ENCODE measurements around the gene ATP2A3.

GRCh38 chr17:3912827-3913226 is 51.4 kb downstream of the ATP2A3 start:
- no peak for TF ChIP-seq POLR2A (IDR thresholded peaks at IDR 0.05)
- TF ChIP-seq CTCF (IDR thresholded peaks at IDR 0.05 in 8 of 11, conservative IDR thresholded peaks at IDR 0.05 in 3 of 11): no peak
- TF ChIP-seq POLR2AphosphoS5 (IDR thresholded peaks at IDR 0.05): no peak
